GM12878 (cell line): ENCODE measurements around the gene ATP6V0C. TPM values are rescaled to one million over a fixed set of nuclear protein-coding genes. Genes with fewer than 3 reads are reported as not detected.
"Not testable (repeated sequence)": the region's sequence is repeated elsewhere in the genome, so short reads cannot be mapped to it uniquely, and the experiment has no call there.

Experiments
- ATAC-seq: fragments of 200-7000 bp; cut with Tn5 transposase; 3 replicates; pipeline ENCODE4 v1.9.1; 2020; ENCODE audit warnings: mild to moderate bottlenecking, moderate library complexity
- BruUV-seq: library from RNA; stranded (reverse); fragments of 400-500 nt; replicated peaks from 2 replicates; lab custom pipeline; 2021; lab: Mats Ljungman, UMichigan
- CTCF ChIA-PET: fragments of 300-600 bp; sonication (Branson Sonifier 250); formaldehyde crosslinking; extraction: SDS; loops from one replicate; lab custom pipeline; 2021; ENCODE audit warnings: inconsistent platforms; lab: Yijun Ruan, JAX
- POLR2A ChIA-PET: fragments of 350-600 bp; formaldehyde crosslinking; extraction: SDS; loops from one replicate; lab custom pipeline; 2021; ENCODE audit warnings: inconsistent platforms; lab: Charles Lee
- RAD21 ChIA-PET: fragments of 300-600 bp; sonication (Branson Sonifier 250); formaldehyde crosslinking; loops from one replicate; lab custom pipeline; 2023; ENCODE audit warnings: antibody characterized with exemption; ENCODE audit not compliant: unreplicated experiment; lab: Charles Lee
- SMC1A ChIA-PET: fragments of 300-600 bp; sonication (Branson Sonifier 250); formaldehyde crosslinking; loops from one replicate; lab custom pipeline; 2023; ENCODE audit not compliant: unreplicated experiment, uncharacterized antibody; lab: Charles Lee
- DNase-seq: peaks from one replicate; pipeline ENCODE4 v3.0.0-alpha.2; 2011; ENCODE audit warnings: low read depth, low spot score
- FAIRE-seq: peaks from 3 replicates; lab custom pipeline; 2011; peaks lifted over from hg19 to GRCh38; lab: Jason Lieb, UNC
- H2AFZ ChIP-seq: 2 replicates; pipeline ENCODE4 v1.6.0; 2011; ENCODE audit warnings: low read depth, low read length, control low read depth; ENCODE audit not compliant: control insufficient read depth
- H3K27ac ChIP-seq: 2 replicates; pipeline ENCODE4 v1.5.1; 2011; ENCODE audit warnings: control low read depth; ENCODE audit not compliant: control insufficient read depth, insufficient read depth
- H3K27me3 ChIP-seq, 2 experiments: replicated peaks in 1 of 2; 2 replicates each; pipeline versions ENCODE4 v1.6.0 to v1.6.1; 2011; ENCODE audit warnings: low read length in 1 of 2; ENCODE audit not compliant: control insufficient read depth in 2 of 2, insufficient read depth in 2 of 2
- H3K36me3 ChIP-seq, 2 experiments: 2 replicates each; pipeline ENCODE4 v1.5.1; 2011; ENCODE audit warnings: low read length in 1 of 2; ENCODE audit not compliant: control insufficient read depth in 2 of 2, insufficient read depth in 2 of 2
- H3K4me1 ChIP-seq: 2 replicates; pipeline ENCODE4 v1.6.1; 2011; ENCODE audit warnings: mild to moderate bottlenecking, low read length, moderate library complexity, mixed read lengths; ENCODE audit not compliant: control insufficient read depth, insufficient read depth
- H3K4me2 ChIP-seq: 2 replicates; pipeline ENCODE4 v1.6.0; 2011; ENCODE audit warnings: control low read depth; ENCODE audit not compliant: control insufficient read depth, insufficient read depth
- H3K4me3 ChIP-seq: fragments of 200-600 bp; sonication (generic); 2 replicates; pipeline ENCODE4 v1.5.1; 2016
- H3K79me2 ChIP-seq: 2 replicates; pipeline ENCODE4 v1.6.0; 2011; ENCODE audit warnings: low read length; ENCODE audit not compliant: control insufficient read depth, insufficient read depth
- H3K9ac ChIP-seq: 2 replicates; pipeline ENCODE4 v1.8.0; 2011; ENCODE audit warnings: low read length, control low read depth, mixed read lengths; ENCODE audit not compliant: control insufficient read depth, insufficient read depth
- H3K9me3 ChIP-seq: replicated peaks from 3 replicates; pipeline ENCODE4 v1.5.1; 2011; ENCODE audit warnings: mild to moderate bottlenecking, low read length; ENCODE audit not compliant: control insufficient read depth, insufficient read depth
- H4K20me1 ChIP-seq: 2 replicates; pipeline ENCODE4 v1.6.0; 2011; ENCODE audit not compliant: control insufficient read depth, insufficient read depth
- CHD2 ChIP-seq: IDR thresholded peaks from 2 replicates; pipeline ENCODE4 v1.6.1; 2011; ENCODE audit warnings: low read depth, low read length, improper control_type of control experiment, borderline replicate concordance
- KDM1A ChIP-seq: fragments of 200-600 bp; sonication (generic); IDR thresholded peaks from 2 replicates; pipeline ENCODE4 v1.6.1; 2016; ENCODE audit warnings: borderline replicate concordance
- WGBS: methylation state at CpG from one replicate; pipeline ENCODE4 v1.1.6; 2016; ENCODE audit warnings: low lambda C conversion rate; ENCODE audit not compliant: insufficient replicate concordance, insufficient coverage; ENCODE audit errors: missing lambda C conversion rate; 5-methylcytosine and 5-hydroxymethylcytosine counted together
- in situ Hi-C: fragments of 300-500 bp; cut with MboI; formaldehyde crosslinking; loops from 9 replicates; pipeline ENCODE4 v1.14.3; 2018; ENCODE audit warnings: mixed read lengths
- intact Hi-C: fragments of 100-400 bp; cut with micrococcal nuclease; formaldehyde crosslinking; loops from one replicate; pipeline ENCODE4 v1.14.2; 2022; ENCODE audit not compliant: unreplicated experiment
- polyA plus RNA-seq, 11 experiments: library from polyadenylated mRNA; depleted of rRNA in 4 of 11; unstranded in 6 of 11; stranded (reverse) in 5 of 11; fragments of >200 nt; fragmentation: Nextera tagmentation in 4 of 11; fragmentation: Illumina TruSeq in 1 of 11; extraction: Ambion mirVana in 4 of 11; extraction: Trizol in 1 of 11; gene quantifications; 1 replicate in 1 of 11; 2 replicates in 10 of 11; pipeline versions ENCODE4 v1.2.1 to v1.2.3, GENCODE V29; 2011 to 2016; ENCODE audit warnings: inconsistent platforms in 2 of 11, missing spikeins in 2 of 11, low read depth in 1 of 11
- total RNA-seq, 4 experiments: library from RNA; depleted of rRNA in 3 of 4; stranded (reverse); fragments of >200 nt in 3 of 4; fragmentation: Illumina TruSeq in 1 of 4; extraction: Trizol in 1 of 4; gene quantifications; 2 replicates each; pipeline versions ENCODE4 v1.2.1 to v1.2.3, GENCODE V29; 2013 to 2021
- TF ChIP-seq, protein P1 (sequence below): fragments of 450-650 bp; IDR thresholded peaks from 2 replicates; pipeline ENCODE4 v1.6.1; 2016; ENCODE audit warnings: mild to moderate bottlenecking

The ATP6V0C gene
- total and polyA plus RNA-seq, 10 of the 15 experiments (the other 5 are each of a cell fraction or from before 2014, with no cell fraction given): 2.4 to 135 (median 18.4) TPM

DNA sequence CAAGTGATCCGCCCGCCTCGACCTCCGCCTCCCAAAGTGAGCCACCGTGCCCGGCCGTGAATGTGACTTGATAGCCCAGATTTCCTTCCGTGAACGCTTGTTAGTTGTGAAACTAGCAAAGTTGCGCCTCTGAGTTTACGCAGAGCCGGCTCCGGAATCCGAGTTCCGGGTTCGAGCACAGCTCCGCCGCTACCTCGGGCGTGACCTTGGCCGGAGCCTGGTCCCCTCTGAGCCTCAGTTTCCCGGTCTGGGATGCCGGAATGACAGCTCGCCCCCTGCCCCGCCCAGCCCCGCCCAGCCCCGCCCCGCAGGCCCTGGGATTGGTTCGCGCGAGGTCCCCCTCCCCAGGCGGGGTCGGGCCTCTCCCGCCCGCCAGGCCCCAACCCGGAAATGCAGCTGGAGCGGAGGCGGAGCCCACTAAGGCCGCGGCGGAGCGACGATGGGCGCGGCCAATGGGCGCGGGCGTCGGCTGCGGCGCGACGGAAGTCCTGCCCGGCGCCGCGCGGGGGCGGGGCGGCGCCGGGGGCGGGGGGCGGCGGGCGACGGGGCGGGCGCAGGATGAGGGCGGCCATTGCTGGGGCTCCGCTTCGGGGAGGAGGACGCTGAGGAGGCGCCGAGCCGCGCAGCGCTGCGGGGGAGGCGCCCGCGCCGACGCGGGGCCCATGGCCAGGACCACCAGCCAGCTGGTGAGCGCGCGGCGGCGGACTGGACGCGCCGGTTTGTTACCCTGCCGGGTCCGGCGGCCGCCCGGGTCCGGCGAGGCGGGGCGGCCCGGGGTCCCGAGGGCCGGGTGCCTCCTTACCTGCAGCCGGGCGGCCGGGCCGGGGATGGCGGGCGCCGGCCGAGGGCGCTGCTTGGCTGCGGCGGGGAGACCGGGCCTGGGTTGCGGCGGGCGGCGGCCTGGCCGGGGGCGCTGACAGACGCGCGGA is 24.0 kb downstream of the ATP6V0C start, which contains the start of gene PDPK1 (continued):
- TF ChIP-seq, protein P1, sequence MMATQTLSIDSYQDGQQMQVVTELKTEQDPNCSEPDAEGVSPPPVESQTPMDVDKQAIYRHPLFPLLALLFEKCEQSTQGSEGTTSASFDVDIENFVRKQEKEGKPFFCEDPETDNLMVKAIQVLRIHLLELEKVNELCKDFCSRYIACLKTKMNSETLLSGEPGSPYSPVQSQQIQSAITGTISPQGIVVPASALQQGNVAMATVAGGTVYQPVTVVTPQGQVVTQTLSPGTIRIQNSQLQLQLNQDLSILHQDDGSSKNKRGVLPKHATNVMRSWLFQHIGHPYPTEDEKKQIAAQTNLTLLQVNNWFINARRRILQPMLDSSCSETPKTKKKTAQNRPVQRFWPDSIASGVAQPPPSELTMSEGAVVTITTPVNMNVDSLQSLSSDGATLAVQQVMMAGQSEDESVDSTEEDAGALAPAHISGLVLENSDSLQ: peak; percentile 89
- TF ChIP-seq KDM1A (no peak), CHD2 (no peak)

DNA sequence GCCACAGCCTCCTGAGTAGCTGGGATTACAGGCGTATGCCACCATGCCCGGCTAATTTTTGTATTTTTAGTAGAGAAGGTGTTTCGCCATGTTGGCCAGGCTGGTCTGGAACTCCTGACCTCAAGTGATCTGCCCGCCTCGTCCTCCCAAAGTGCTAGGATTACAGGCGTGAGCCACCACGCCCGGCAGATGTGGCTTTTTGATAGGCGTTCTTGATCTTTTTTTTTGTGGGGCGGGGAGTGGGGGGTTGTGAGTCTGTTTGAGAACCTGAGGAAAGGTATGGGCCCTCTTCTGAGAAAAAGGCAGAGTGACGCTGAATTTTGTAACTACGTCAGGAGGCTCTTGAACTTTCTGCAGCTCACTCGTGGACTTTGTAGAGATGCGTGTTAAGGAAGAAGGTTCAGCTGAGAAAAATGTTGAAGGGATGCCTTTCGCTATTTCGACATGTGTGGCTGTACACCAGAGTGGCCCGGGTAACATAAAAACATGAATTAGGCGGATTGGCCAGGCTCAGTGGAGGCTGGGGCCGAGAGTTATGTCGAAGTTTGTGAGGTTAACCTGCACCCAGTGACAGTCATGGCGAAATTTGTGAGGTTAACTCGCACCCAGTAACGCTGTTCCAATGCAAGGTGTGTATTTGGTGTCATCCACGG is 25.6 kb downstream of the ATP6V0C start:
- H3K9me3 ChIP-seq, H2AFZ ChIP-seq, ATAC-seq, DNase-seq, H3K36me3 ChIP-seq, H3K27me3 ChIP-seq, RAD21 ChIA-PET, H3K27ac ChIP-seq, FAIRE-seq, H3K4me1 ChIP-seq, H4K20me1 ChIP-seq, SMC1A ChIA-PET: not testable (repeated sequence)
- WGBS: 78% methylated on average over 24 of the region's 24 CpGs
- Histone ChIP-seq H3K9ac (peak overlapping the region; percentile 15; the same call in 1 of the 2 replicates), H3K4me3 (peak overlapping the region; percentile 65; the same call in 1 of the 2 replicates), H3K79me2 (peaks cover 23% of the 10 kb centered on the region), H3K4me2 (peak overlapping the region; percentile 83)
- in situ Hi-C loops (loop anchor here (5.0 kb wide), 1 partner anchor 58 kb away; no protein-coding TSS in a partner anchor), intact Hi-C loops (loop anchor here (10.0 kb wide), 1 partner anchor 145 kb away; the partner anchor contains the start of gene KCTD5)
- ChIA-PET CTCF (interaction anchor here (0.7 kb wide), 1 partner anchor 27 kb away, joined by 3 read pairs; no protein-coding TSS in a partner anchor), POLR2A (interaction anchor here (0.6 kb wide), 1 partner anchor 64 kb away, joined by 4 read pairs; no protein-coding TSS in a partner anchor)
- BruUV-seq: TSS peak; percentile 63
